Endothelial cell of umbilical vein (primary cell): ENCODE data around the gene CXCR4. TPM values are rescaled to one million over a fixed set of nuclear protein-coding genes. Genes with fewer than 3 reads are reported as not detected.

ENCODE experiments used
- BruUV-seq: library from RNA; stranded (reverse); fragments of 400-500 nt; replicated peaks from 2 replicates; lab custom pipeline; 2021; lab: Mats Ljungman, UMichigan
- CTCF ChIA-PET: fragments of 300-600, 350-600 bp; sonication (Branson Sonifier 250); formaldehyde crosslinking; loops from one replicate; lab custom pipeline; 2021; ENCODE audit warnings: antibody characterized with exemption, inconsistent platforms; lab: Charles Lee
- POLR2A ChIA-PET: fragments of 300-600, 350-600 bp; sonication (Branson Sonifier 250); formaldehyde crosslinking; loops from one replicate; lab custom pipeline; 2021; ENCODE audit warnings: antibody characterized with exemption, inconsistent platforms; lab: Charles Lee
- DNase-seq: peaks from one replicate; pipeline ENCODE4 v3.0.0-alpha.2; 2011; ENCODE audit warnings: low read depth, low spot score
- FAIRE-seq: peaks from 2 replicates; lab custom pipeline; 2011; peaks lifted over from hg19 to GRCh38; lab: Jason Lieb, UNC
- H2AFZ ChIP-seq: 2 replicates; pipeline ENCODE4 v1.6.0; 2012; ENCODE audit warnings: low read depth, low read length, control low read depth, inconsistent platforms
- H3K27ac ChIP-seq: 2 replicates; pipeline ENCODE4 v1.5.1; 2011; ENCODE audit warnings: low read depth, mild to moderate bottlenecking, control low read depth, low read length, moderate library complexity; ENCODE audit not compliant: insufficient read depth
- H3K27me3 ChIP-seq, 2 experiments: 2 replicates each; pipeline versions ENCODE4 v1.6.0 to v1.6.1; 2011; ENCODE audit warnings: low read length in 2 of 2, mixed read lengths in 1 of 2; ENCODE audit not compliant: control insufficient read depth in 2 of 2, insufficient read depth in 2 of 2
- H3K36me3 ChIP-seq, 2 experiments: 2 replicates in 1 of 2; 3 replicates in 1 of 2; pipeline ENCODE4 v1.5.1; 2011; ENCODE audit warnings: low read length in 2 of 2, mild to moderate bottlenecking in 1 of 2, moderate library complexity in 1 of 2; ENCODE audit not compliant: control insufficient read depth in 2 of 2, insufficient read depth in 2 of 2; ENCODE audit errors: extremely low read depth in 1 of 2
- H3K4me1 ChIP-seq: 3 replicates; pipeline ENCODE4 v1.5.1; 2011; ENCODE audit warnings: mild to moderate bottlenecking, low read length; ENCODE audit not compliant: control insufficient read depth, insufficient read depth; ENCODE audit errors: extremely low read depth
- H3K4me2 ChIP-seq: 2 replicates; pipeline ENCODE4 v1.6.1; 2011; ENCODE audit warnings: low read length, control low read depth, mixed read lengths; ENCODE audit not compliant: insufficient read depth
- H3K4me3 ChIP-seq, 3 experiments: fragments of 200-600 bp in 1 of 3; sonication (generic), shearing (Covaris generic) in 1 of 3; replicated peaks in 1 of 3; 2 replicates each; pipeline ENCODE4 v1.5.1; 2011 to 2016; ENCODE audit warnings: control low read depth in 3 of 3, low read length in 3 of 3, mild to moderate bottlenecking in 2 of 3, inconsistent platforms in 1 of 3, low read depth in 1 of 3, moderate library complexity in 1 of 3; ENCODE audit not compliant: insufficient read depth in 1 of 3
- H3K79me2 ChIP-seq: 2 replicates; pipeline ENCODE4 v1.6.0; 2012; ENCODE audit warnings: low read length, inconsistent platforms; ENCODE audit not compliant: control insufficient read depth, insufficient read depth
- H3K9ac ChIP-seq: replicated peaks from 2 replicates; pipeline ENCODE3; 2011; ENCODE audit warnings: low read length, control low read depth; ENCODE audit not compliant: insufficient read depth; ENCODE audit errors: extremely low read depth
- H3K9me1 ChIP-seq: replicated peaks from 3 replicates; pipeline ENCODE4 v1.6.0; 2011; ENCODE audit warnings: mild to moderate bottlenecking, low read length; ENCODE audit not compliant: control insufficient read depth, insufficient read depth; ENCODE audit errors: extremely low read depth
- H3K9me3 ChIP-seq: replicated peaks from 2 replicates; pipeline ENCODE4 v1.5.1; 2012; ENCODE audit warnings: low read length, inconsistent platforms; ENCODE audit not compliant: control insufficient read depth, insufficient read depth
- H4K20me1 ChIP-seq: replicated peaks from 2 replicates; pipeline ENCODE3; 2011; ENCODE audit warnings: mild to moderate bottlenecking, low read length; ENCODE audit not compliant: control insufficient read depth, insufficient read depth; ENCODE audit errors: extremely low read depth
- EZH2 ChIP-seq: IDR thresholded peaks from 2 replicates; pipeline ENCODE4 v1.6.1; 2012; ENCODE audit warnings: borderline replicate concordance, low read depth, mild to moderate bottlenecking, moderate library complexity, low read length, inconsistent platforms; ENCODE audit not compliant: severe bottlenecking
- FOS ChIP-seq: IDR thresholded peaks from 2 replicates; pipeline ENCODE4 v1.6.1; 2011; ENCODE audit warnings: mild to moderate bottlenecking, low read length, moderate library complexity, borderline replicate concordance; ENCODE audit not compliant: insufficient read depth
- GATA2 ChIP-seq: IDR thresholded peaks from 2 replicates; pipeline ENCODE4 v1.7.0; 2011; ENCODE audit warnings: low read depth, mild to moderate bottlenecking, moderate library complexity, mixed read lengths, low read length; ENCODE audit not compliant: insufficient read length, insufficient read depth
- JUN ChIP-seq: IDR thresholded peaks from 2 replicates; pipeline ENCODE4 v1.6.1; 2011; ENCODE audit warnings: borderline replicate concordance, low read depth; ENCODE audit not compliant: insufficient read length, insufficient read depth
- MYC ChIP-seq: IDR thresholded peaks from one replicate; pipeline ENCODE4 v1.6.1; 2011; ENCODE audit warnings: mild to moderate bottlenecking, low read depth, low read length
- POLR2A ChIP-seq: IDR thresholded peaks from 2 replicates; pipeline ENCODE4 v1.6.1; 2012; ENCODE audit warnings: low read depth, mild to moderate bottlenecking, control low read depth, low read length
- POLR2AphosphoS5 ChIP-seq: IDR thresholded peaks from 2 replicates; pipeline ENCODE4 v1.6.1; 2012; ENCODE audit warnings: low read depth, mild to moderate bottlenecking, control low read depth, low read length, moderate library complexity; ENCODE audit not compliant: insufficient read depth
- dilution Hi-C: fragments of 300-500 bp; cut with MboI; formaldehyde crosslinking; loops from one replicate; pipeline ENCODE4 v1.15.0; 2019; ENCODE audit warnings: low sequenced_read_pairs; ENCODE audit not compliant: extremely low pct_ligation_motif_present
- intact Hi-C: fragments of 100-400 bp; cut with micrococcal nuclease; formaldehyde crosslinking; loops from one replicate; pipeline ENCODE4 v1.10.0; 2022
- polyA plus RNA-seq, 4 experiments: library from polyadenylated mRNA; depleted of rRNA in 3 of 4; stranded (reverse) in 3 of 4; unstranded in 1 of 4; fragments of >200 nt; gene quantifications; 2 replicates each; pipeline versions ENCODE4 v1.2.1 to v1.2.3, GENCODE V29; 2011 to 2012; ENCODE audit warnings: missing spikeins in 1 of 4
- total RNA-seq: library from RNA; stranded (reverse); gene quantifications from 2 replicates; pipeline ENCODE4 v1.2.3, GENCODE V29; 2021
- TF ChIP-seq, protein P1 (sequence below): IDR thresholded peaks from 2 replicates; pipeline ENCODE4 v1.6.1; 2011; ENCODE audit not compliant: insufficient read depth, insufficient read length
- TF ChIP-seq, protein P2 (sequence below), 2 donors: IDR thresholded peaks; 1 replicate in 1 of 2; 2 replicates in 1 of 2; pipeline ENCODE4 v1.5.1; 2011; ENCODE audit warnings: low read length in 2 of 2, mild to moderate bottlenecking in 2 of 2, moderate library complexity in 2 of 2, control low read depth in 1 of 2, inconsistent platforms in 1 of 2, low read depth in 1 of 2; ENCODE audit not compliant: insufficient read depth in 1 of 2; ENCODE audit errors: extremely low read depth in 1 of 2

Gene CXCR4
- total and polyA plus RNA-seq, 2 donors (not counting 3 experiments of a cell fraction or from before 2014, with no cell fraction given): 42.2 to 52.4 TPM

DNA sequence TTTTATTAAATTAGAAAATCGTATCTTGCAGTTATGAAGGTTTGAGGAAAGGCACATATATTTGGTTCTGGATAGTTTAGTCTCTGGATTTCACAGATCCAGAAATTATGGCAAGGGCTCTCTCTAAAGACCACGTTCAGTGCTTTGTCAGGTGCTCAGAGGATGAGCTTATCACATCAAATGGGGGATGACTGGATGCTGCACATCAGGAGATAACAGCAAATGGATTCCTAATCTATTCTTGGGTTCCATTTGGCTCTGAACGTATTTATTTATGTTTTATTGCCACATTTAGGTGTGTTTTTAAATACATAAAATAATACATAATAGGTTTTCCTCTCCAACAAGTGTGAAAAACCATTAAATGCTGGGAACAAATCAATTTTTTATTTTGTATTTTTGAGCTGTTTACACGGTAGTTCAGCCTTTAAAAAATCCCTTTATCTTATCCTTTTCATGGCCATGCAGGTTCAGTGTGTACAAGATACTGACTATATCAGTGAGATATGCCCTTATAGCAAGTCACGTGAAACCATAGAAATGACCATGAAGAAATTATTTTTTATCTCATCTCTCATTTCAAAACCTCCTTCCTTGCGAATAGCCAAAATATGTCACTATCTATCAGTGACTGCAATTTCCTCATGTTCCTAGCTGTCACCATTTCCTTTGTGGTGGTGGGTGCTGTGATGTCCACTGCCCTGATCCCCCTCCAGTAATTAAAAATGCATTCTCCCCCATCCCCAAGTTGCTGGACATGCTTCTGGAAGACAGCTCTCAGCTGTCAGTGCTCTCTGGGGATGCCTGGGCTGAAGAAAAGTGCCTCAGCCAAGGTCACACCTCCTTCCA, 25.9 kb upstream of the CXCR4 start:
- Histone ChIP-seq H3K4me2 (no peak overlapping the region), H3K27me3 (peaks cover 0 to 4% of the 10 kb centered on the region in 2 experiments), H3K9me1 (no peaks in the 10 kb centered on the region), H3K79me2 (no peaks in the 10 kb centered on the region), H3K27ac (no peak overlapping the region), H3K36me3 (no peaks in the 10 kb centered on the region), H2AFZ (no peak overlapping the region), H3K4me3 (no peak overlapping the region), H4K20me1 (no peaks in the 10 kb centered on the region), H3K4me1 (no peaks in the 10 kb centered on the region), H3K9me3 (no peaks in the 10 kb centered on the region), H3K9ac (no peak overlapping the region)
- FAIRE-seq (no peak), DNase-seq (no peak)
- no TSS peak for BruUV-seq
- CTCF ChIA-PET: interaction anchor here (1.0 kb wide), 1 partner anchor 230 kb away, joined by 3 read pairs; no protein-coding TSS in a partner anchor
- intact Hi-C loops (no loop called here), dilution Hi-C loops (no loop called here)
- POLR2A ChIA-PET: interaction anchor here (0.6 kb wide), 1 partner anchor 195 kb away, joined by 3 read pairs; no protein-coding TSS in a partner anchor
- TF ChIP-seq, protein P1, sequence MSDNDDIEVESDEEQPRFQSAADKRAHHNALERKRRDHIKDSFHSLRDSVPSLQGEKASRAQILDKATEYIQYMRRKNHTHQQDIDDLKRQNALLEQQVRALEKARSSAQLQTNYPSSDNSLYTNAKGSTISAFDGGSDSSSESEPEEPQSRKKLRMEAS: no peak
- TF ChIP-seq GATA2: no peak
- no peak for TF ChIP-seq POLR2AphosphoS5
- no peak for TF ChIP-seq MYC
- no peak for TF ChIP-seq FOS
- no peak for TF ChIP-seq JUN
- TF ChIP-seq, protein P2, sequence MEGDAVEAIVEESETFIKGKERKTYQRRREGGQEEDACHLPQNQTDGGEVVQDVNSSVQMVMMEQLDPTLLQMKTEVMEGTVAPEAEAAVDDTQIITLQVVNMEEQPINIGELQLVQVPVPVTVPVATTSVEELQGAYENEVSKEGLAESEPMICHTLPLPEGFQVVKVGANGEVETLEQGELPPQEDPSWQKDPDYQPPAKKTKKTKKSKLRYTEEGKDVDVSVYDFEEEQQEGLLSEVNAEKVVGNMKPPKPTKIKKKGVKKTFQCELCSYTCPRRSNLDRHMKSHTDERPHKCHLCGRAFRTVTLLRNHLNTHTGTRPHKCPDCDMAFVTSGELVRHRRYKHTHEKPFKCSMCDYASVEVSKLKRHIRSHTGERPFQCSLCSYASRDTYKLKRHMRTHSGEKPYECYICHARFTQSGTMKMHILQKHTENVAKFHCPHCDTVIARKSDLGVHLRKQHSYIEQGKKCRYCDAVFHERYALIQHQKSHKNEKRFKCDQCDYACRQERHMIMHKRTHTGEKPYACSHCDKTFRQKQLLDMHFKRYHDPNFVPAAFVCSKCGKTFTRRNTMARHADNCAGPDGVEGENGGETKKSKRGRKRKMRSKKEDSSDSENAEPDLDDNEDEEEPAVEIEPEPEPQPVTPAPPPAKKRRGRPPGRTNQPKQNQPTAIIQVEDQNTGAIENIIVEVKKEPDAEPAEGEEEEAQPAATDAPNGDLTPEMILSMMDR (IDR thresholded peaks at IDR 0.05; ENCODE audit: extremely low read depth in 1 of 2, insufficient read depth in 1 of 2, low read depth in 1 of 2, low read length in 2 of 2): no peak
- TF ChIP-seq EZH2: no peak
- TF ChIP-seq POLR2A: no peak
